ENCODE measurements around the gene ZC3H12A.

DNA sequence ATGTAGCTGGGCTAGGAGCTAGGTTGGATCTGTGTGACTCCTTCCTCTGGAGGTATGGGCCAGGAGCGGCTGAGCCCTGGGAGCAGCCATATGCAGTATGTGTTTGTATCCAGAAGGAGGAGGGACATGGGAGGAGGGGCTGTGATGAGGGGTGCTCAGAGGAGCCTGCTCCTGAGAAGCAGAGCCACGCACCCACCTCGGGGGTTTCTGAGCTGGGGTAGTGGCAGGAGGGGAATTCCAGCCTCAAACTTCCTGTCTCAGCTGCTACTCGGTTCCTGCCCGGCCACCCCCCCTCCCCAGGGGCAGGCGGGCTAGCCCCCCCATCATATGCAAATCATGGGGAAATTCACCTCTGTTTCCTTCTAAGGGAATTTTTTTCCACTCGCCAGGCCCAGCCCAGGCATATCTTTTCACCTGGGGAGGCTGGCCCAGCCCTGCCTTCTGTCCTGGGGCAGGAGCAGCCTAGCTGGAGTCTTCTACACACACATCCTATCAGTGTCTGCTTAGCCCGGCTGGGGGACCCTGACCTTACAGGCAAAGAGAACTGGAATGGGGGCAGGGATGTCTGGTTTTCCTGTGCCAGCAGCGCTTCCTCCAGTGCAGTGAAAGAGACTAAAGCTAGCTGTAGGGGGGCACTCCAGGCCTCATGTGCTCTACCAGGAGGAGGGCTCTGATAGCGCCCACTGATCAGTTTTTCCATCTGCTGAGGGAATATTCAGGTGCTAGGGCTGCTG is 3.0 kb downstream of the ZC3H12A start:
- TF ChIP-seq EZH2 (IDR thresholded peaks at IDR 0.05; ENCODE audit: borderline replicate concordance, low read length) (no peak), CTCF (IDR thresholded peaks at IDR 0.05; ENCODE audit: low read length) (no peak)

Measured in OCI-LY1 (cell line).